ENCODE results near the gene TK2.
"Not testable (repeated sequence)": the region's sequence is repeated elsewhere in the genome, so short reads cannot be mapped to it uniquely, and the experiment has no call there.

TK2 gene

DNA sequence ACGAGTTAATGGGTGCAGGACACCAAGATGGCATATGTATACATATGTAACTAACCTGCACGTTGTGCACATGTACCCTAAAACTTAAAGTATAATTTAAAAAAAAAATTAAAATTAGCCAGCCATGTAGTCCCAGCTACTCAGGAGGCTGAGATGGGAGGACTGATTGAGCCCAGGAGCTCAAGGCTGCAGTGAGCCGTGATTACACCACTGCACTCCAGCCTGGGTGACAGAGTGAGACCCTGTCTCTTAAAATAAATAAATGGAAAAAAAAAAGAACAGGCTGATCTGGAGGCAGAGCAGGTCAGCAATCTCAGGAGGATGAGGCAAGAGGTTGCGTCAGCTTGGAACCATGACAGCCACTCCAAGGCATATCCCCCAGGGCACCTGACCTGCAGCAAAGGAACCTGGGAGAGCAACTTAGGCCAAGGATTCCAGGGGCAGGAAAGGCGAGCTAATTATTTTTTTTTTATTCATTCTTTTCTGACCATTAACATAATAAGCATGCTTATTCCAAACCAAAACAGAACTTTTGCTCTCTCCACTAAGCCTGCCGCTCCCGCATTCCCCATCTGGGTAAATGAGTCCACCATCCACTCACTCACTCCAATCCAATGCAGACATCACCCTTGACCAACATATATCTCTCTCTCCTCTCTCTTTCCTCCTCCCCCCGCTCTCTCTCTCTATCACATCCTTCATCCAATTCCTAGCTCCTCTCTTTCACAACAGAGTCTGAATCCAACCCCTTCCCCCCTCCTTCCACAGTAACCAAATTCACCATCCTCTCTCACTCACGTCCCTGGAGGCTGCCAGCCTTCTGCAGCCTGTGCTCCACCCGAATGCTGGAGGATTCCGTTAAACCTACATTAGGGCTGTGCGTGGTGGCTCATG is 47.7 kb downstream of the TK2 start:
- peak; percentile 17 for DNase-seq

DNA sequence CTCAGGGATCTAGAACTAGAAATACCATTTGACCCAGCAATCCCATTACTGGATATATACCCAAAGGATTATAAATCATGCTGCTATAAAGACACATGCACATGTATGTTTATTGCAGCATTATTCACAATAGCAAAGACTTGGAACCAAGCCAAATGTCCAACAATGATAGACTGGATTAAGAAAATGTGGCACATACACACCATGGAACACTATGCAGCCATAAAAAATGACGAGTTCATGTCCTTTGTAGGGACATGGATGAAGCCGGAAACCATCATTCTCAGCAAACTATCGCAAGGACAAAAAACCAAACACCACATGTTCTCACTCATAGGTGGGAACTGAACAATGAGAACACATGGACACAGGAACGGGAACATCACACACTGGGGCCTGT is 48.4 kb downstream of the TK2 start:
- DNase-seq, result not testable (repeated sequence)

DNA sequence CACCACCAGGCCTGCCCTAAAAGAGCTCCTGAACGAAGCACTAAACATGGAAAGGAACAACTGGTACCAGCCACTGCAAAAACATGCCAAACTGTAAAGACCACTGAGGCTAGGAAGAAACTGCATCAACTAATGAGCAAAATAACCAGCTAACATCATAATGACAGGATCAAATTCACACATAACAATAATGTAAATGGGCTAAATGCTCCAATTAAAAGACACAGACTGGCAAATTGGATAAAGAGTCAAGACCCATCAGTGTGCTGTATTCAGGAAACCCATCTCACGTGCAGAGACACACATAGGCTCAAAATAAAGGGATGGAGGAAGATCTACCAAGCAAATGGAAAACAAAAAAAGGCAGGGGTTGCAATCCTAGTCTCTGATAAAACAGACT is 52.0 kb downstream of the TK2 start:
- not testable (repeated sequence) for DNase-seq

DNA sequence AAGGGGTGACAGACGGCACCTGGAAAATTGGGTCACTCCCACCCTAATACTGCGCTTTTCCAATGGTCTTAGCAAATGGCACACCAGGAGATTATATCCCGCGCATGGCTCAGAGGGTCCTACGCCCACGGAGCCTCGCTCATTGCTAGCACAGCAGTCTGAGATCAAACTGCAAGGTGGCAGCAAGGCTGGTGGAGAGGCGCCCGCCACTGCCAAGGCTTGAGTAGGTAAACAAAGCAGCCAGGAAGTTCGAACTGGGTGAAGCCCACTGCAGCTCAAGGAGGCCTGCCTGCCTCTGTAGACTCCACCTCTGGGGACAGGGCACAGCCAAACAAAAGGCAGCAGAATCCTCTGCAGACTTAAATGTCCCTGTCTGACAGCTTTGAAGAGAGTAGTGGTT is 53.7 kb downstream of the TK2 start:
- not testable (repeated sequence) for DNase-seq

DNA sequence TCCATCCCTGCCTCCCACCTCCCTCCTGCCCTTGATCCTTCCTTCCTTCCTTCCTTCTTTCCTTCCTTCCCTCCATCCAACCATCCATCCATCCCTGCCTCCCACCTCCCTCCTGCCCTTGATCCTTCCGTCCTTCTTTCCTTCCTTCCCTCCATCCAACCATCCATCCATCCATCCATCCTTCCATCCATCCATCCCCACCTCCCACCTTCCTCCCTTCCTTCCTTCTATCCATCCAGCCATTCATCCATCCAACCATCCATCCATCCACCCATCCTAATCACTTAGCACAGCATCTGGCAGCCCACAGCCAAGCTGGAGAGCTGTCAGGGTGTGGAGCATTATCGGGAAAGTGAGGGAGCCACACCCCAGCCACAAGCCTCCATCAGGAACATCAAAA is 54.5 kb downstream of the TK2 start:
- no peak for DNase-seq

DNA sequence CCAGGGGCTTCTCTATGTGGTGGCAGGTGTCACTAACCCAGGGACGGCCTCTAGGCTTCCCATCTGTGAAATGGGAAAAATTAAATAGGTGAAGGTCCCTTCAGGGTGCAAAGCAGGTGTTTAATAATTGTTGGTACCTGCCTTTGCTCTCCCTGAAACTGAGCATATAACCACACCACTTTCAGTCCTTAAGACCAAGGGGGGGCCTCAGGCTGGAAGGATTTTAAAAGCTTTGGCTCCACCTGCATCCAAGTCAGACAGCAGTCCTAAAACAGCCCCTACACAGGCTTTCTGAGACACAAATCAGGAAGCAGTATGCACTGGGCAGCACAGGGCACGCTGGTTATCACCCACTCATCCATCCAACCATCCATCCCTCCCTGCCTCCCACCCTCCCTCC is 55.0 kb downstream of the TK2 start:
- DNase-seq, result no peak

DNA sequence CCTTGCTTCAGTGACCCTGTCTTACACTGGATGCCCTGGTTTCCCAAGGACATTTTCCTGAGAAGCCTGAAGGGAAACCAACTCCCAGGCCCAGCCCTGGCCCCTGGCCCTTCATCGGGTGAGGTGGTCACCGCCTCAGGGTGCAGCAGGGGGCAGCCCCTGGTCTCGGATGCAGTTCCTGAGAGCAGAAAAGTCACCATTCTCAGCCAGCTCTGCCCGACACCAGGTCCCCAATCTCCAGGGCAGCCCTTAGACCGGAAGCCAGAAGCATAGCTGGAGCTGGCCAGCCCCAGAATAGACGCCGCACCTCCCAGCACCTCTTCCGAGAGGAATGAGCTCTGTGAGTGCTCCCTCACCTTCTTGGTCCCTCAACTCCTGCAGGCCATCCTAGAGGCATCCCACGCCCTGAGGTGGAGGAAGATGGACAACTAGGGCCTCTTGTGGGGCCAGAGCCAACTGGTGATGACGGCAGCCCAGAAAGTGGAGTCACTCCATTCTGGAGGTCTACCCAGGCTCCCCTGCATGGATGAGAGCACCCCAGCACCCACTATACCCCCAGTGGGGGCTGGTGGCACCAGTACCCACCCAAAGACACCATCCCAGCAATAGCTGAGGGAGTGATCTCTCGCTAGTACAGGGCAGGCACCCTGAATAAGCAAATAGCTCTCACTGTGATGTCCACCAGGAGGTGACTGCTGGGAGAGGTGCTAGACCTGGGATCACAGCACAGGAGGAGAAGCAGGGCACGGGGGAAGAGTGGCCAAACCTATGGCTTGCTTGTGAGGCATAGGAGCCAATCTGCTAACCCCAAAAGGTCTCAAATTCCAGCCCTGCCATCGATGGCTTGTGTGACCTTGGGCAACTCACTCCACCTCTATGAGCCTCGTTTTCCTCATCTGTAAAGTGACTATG is 56.2 kb downstream of the TK2 start:
- peak; percentile 20 for DNase-seq

DNA sequence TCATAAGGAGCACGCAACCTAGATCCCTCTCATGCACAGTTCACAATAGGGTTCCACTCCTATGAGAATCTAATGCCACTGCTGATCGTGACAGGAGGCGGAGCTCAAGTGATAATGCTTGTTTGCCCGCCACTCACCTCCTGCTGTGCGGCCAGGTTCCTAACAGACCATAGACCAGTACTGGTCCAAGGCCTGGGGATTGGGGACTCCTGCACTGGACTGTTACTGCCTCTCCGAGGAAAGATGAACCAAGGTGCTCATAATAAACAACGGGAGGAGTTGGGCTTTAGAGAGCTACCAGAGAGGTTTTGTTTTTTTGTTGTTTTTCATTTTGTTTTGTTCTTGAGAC is 58.2 kb downstream of the TK2 start:
- peak; percentile 12 for DNase-seq

DNA sequence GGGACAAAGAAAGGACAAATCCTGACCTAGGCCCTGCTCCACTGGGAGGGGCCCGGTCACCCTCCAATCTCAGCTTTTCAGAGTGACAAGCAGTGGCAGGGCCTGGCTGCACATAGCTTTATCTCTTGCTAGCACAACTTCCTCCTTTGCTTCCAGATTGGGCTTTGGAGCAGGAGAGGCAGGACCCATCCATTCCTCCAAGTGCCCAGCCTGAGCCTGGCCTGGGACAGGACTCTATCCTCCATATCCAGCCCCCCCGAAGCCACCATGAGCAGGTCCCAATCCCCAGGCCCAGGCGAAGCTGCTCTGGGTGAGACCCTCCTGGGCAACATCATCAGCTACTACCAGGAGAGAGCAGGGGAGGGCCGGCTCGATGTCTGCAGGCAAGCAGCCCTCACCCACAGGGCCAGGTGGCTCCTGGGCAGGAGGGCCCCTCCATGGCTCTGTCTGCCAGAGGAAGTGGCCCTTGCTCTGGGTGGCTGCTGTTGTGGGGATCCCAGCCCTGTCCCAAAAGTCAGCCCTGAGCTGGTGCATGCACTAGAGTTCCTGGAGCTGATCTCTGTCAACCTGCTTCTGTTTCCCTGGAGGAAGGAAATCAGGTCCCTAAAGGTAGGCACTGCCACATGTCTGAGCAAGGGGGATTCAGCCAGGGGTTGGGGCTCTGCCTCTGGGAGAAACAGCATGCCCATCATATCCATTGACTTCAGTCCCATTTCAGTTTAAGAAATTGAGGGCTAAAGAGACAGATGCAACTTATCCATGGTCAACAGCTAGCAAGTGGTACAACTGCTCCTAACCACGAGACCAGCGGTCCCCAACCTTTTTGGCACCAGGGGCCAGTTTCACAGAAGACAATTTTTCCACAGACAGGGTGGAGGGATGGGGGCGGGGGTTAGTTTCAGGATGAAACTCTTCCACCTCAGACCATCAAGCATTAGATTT is 58.9 kb downstream of the TK2 start:
- peak; percentile 12 for DNase-seq

DNA sequence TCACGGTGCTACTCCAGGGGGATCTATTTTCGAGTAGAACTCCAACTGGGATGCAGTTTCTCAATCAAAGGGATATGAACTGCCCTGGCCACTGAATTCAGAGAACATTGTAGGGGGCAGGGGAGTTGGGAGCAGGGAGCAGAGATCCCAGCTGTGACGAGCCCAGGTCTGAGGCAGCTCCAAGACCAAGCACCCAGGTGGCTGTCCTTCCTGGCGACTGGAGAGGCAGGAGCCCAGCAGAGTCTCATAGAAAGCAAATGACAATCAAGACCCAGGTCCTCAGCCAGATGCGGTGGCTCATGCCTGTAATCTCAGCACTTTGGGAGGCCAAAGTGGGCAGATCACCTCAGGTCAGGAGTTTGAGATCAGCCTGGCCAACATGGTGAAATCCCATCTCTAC is 60.1 kb downstream of the TK2 start:
- DNase-seq, result no peak

DNA sequence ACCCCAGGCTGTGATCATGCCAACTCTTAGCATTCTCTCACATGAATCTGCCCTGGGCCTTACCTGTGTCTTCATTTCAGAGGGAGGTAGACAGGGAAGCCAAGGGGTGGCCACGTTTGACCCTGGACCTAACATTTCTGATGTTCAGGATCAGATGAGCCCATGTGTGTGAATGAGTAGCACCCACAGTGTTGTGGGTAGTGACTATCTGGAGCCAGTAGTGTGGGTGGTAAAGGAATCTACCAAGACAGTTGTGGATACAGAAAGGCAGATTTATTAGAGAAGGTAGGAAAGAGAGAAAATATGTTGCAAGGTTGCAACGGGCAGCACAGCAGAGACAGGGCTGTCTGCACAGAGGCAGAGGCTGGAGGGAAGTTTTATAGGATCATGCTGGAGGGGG is 60.5 kb downstream of the TK2 start:
- no peak for DNase-seq

DNA sequence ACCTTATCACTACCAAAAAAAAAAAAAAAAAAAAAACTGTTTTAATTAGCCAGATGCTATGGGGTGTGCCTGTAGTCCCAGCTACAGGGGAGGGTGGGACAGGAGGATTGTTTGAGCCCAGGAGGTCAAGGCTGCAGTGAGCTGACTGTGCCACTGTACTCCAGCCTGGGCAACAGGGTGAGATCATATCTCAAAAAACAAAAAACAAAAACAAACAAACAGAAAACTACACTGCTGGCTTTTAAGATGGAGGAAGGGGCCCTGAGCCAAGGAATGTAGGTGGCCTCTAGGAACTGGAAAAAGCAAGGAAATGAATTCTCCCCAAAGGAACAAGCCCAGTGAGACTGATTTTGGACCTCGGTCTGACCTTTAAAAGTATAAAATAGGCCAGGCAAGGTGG is 61.4 kb downstream of the TK2 start:
- DNase-seq, result no peak

DNA sequence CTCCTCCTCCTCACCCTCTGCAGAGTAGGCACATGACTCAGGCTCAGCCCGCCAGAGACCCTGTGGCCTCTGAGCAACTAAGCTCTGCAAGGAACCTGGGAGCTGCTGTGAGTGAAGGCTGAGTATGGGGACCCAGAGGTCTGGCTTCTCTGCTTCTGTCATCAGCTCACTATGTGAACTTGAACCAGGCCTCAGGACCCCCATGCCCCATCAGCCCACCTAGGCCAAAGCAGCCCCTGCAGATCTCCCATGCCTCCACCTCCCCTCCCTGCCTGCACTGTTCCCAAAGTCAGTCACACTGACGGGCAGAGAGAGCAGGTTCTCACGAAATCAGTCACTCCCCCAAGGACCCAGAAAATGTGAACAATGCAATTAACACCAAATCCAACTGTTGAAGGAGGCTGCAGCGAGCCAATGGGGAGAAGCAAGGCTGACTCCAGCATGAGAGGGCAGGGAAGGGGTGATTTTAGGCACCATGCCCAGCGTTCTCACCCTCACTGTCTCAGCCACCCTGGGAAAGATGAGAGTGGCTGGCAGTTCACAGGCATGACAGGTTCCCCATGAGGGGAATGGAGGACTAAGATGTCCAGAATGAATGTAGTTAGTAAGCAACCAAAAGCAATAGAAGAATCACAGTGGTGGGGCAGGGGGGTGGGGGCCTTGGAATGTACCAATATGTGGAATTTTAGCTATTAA is 62.2 kb downstream of the TK2 start:
- no peak for DNase-seq

DNA sequence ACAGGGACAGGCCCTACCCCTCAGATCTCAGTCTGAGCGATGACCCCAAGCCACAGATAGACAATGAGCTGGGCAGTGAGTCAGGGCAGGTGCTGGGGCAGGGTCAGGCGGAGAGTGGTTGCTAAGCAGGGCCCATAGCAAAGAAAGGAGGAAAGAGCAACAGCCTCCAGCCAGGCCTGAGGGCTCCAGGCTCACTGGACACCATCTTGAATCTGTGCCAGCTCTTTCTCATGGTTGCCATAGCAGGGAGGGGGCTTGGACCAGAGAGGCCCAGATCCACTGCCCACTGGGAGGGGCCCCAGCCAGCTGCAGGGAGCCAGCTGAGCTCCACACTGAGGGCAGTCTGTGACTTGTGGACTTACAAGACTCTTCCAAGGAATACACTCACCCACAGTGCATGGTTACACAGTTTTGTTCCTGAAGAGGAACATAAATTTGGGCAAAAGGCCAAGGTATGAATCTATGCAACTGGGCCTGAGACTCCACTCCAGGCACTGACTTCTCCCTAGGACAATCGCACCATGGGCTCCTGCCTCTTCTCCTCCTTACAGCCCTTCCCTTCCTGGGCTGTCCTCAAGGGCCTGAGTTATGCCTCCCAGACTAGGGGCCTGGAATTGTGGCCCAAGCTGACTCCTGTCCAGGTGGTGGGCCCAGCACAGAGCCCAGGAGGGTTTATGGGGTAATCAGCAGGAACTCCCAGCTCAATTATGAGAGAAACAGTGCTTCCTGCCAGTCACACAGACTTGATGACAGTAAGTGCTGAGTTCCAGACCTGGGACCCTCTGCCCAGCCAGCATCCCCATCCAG is 62.9 kb downstream of the TK2 start:
- DNase-seq, result peak; percentile 63

DNA sequence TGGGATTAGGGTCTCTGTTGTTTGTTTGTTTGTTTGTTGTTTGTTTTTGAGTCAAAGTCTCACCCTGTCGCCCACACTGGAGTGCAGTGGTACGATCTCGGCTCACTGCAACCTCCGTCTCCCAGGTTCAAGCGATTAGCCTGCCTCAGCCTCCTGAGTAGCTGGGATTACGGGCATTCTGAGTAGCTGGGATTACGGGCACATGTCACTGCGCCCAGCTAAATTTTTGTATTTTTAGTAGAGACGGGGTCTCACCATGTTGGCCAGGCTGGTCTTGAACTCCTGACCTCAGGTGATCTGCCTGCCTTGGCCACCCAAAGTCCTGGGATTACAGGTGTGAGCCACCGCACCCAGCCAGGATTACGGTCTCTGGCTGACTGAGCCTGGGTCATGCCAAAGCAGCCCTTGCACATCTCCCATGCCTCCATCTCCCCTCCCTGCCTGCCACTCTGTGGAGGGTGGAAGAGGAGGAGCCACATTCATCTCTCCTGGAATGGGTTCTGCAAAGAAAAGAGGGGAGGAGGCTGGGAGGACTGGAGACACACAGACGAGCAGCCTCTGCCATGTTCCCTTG is 63.6 kb downstream of the TK2 start:
- DNase-seq, result no peak

DNA sequence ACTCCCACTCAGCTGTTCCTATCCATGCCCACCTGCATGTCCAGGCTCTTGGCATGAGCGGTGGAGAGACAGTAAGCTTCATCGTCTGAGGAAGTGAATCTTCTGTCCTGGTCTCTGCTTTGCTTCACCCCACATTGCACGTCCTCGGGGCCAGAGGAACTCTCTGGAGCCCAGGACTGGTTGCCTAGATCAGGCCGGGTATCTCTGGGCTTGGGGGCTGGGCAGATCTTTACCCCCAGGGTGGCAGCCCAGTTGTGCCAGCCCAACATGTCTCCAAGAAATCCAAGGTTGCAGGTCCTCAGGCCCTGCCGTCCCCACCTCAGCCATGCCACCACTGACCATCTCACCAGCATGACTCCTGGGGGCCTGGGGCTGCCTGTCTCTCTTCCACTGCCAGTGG is 64.5 kb downstream of the TK2 start:
- DNase-seq, result no peak

DNA sequence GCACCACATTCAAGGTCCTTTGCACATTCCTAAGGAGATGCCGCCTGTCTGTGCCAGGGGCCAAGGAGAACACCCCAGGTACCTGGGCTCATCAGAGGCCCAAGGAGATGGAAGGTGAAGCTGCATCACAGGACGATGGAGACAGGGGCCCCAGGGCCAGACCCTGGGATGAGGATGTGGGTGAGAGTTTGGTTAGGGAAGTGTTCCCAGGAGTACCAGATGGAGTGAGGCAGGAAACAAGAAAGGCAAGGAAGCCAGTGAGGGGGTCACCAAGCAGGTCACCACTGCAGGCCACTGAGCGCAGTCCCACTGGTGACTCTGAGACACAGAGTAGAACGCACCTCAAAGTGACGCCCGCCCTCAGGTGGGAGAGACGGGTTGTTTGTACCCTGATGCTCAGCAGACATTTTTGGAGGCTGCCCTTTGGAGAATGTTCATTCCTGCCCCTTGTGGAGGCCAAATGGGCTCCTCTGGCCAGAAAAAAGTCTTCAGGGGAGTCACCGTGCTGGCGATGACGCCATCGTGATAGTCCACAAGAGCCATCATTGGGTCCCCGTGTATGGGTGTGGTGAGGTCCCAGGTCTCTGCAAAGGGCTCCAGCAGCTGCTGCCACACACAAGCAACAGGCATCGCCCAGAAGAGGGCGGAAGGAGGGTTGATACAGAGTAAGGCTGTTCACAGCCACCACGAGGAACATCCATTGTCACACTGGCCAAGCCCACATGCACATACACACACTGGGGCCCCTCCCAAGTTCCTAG is 65.3 kb downstream of the TK2 start:
- DNase-seq, result no peak

DNA sequence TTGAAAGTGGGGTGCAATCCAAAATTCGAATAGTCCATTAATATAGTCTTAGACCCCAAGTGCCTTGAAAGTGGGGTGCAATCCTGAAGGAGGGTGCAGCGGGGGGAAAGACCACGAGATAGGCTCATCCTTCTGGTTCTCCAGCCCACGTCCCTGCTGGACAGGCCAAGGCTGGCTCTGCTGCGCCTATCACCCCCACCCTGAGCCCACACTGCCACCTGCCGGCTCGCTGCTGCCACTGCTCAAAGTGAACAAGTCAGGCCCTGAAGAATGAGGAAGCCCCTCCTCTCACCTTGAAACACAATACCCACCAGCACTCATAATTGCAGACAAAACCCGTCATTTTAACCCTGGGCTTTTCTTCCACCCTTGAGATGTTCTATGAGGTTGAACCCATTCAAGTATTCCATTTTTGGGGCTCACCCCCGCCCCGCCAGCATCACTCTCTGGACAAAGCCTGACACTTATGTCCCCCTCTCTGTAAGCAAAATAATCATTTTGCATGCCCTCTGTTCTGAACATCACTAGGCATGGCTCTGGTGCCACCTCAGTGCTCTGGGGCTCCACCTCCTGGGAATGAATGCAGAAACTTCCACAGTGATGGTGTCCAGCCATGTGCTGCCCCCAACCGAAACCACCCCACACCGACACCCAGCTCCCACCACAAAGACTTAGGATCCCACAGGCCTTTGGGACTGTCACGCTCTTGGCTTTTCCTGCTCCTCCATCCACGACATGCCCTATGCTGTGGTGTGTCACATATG is 66.1 kb downstream of the TK2 start:
- peak; percentile 81 for DNase-seq

DNA sequence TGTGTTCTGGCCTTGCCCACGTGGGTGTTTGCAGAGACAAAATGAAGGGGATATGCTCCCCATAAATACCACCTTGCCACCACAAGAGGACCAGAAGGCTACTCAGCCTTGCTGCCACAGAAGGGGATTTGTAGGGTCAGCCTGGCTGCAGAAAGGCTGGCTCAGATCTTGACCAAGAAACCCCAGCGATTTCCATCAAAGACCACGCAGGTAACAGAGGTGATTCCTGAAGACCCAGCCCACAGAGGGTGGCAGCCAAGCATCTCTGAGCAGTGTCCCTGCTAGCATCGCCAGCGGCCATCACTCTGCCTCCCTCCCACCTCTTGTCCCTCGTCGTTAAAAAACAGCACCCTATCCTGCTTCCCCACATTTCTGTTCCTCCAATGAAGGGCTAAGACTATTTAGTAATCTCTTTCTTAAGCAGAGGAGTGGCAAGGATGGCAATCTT is 68.0 kb downstream of the TK2 start:
- no peak for DNase-seq

All from left hindlimb (tissue), 1 donor.